Stimulated activated CD4-positive, alpha-beta T cell treated with anti-CD3 and anti-CD28 coated beads, Interleukin-2, amount 100 ng/mL, for 24 hours (primary cell): ENCODE results near the gene FKTN.

Experiments
- DNase-seq, 2 donors: peaks; one replicate each; pipeline ENCODE4 v3.0.0-alpha.2; 2020

Gene FKTN

GRCh38 chr9:105679257-105680022 lies 121.5 kb downstream of the FKTN start:
- DNase-seq, result no peak

- no peak for DNase-seq
Observed at GRCh38 chr9:105681313-105681712, 123.4 kb downstream of the FKTN start.

GRCh38 chr9:105681724-105682123 lies 123.8 kb downstream of the FKTN start:
- DNase-seq, result no peak

- no peak for DNase-seq
Observed at GRCh38 chr9:105683688-105684275, 125.9 kb downstream of the FKTN start.

GRCh38 chr9:105686936-105687335 lies 129.0 kb downstream of the FKTN start:
- DNase-seq, result no peak
